Ovary (tissue), 3 donors: ENCODE results near the gene RNLS.

Source experiments
- CTCF ChIP-seq, 3 donors: fragments of 450-650 bp in 2 of 3; fragments of 200-600 bp in 1 of 3; IDR thresholded peaks; one replicate each; pipeline versions ENCODE4 v1.5.1 to v1.8.0; 2016 to 2022; ENCODE audit warnings: antibody characterized with exemption in 3 of 3, mild to moderate bottlenecking in 1 of 3
- EP300 ChIP-seq: sonication (generic); formaldehyde crosslinking; IDR thresholded peaks from one replicate; pipeline ENCODE4 v1.6.1; 2017; ENCODE audit warnings: antibody characterized with exemption
- POLR2A ChIP-seq: fragments of 450-650 bp; IDR thresholded peaks from one replicate; pipeline ENCODE4 v1.6.1; 2017; ENCODE audit warnings: antibody characterized with exemption, mild to moderate bottlenecking, moderate library complexity
- donor health status: DM: no; HTN: no; CAD: no.

GRCh38 chr10:88293651-88294230 is 289.4 kb downstream of the RNLS start:
- TF ChIP-seq CTCF (IDR thresholded peaks at IDR 0.05), result no peak
- no peak for TF ChIP-seq POLR2A
- TF ChIP-seq EP300, result no peak
